Activated effector memory CD4-positive, alpha-beta T cell treated with Interleukin-2 at 50 U/mL for 16 hours (primary cell): ENCODE data around the gene WDSUB1.

ENCODE experiments used
- DNase-seq: peaks from one replicate; pipeline ENCODE4 v3.0.0-alpha.2; 2020

Gene WDSUB1

GRCh38 chr2:159192371-159192918 is 94.1 kb downstream of the WDSUB1 start:
- DNase-seq: no peak

GRCh38 chr2:159188449-159188848 is 98.1 kb downstream of the WDSUB1 start:
- no peak for DNase-seq

- no peak for DNase-seq
Measured at GRCh38 chr2:159187106-159187505, 99.4 kb downstream of the WDSUB1 start.

GRCh38 chr2:159186462-159186861 is 100.0 kb downstream of the WDSUB1 start:
- no peak for DNase-seq
